NCI-H345 treated with DMSO at 0.1 percent for 48 hours (cell line): ENCODE data around the gene MRPS23.
"Not testable (repeated sequence)": the region's sequence is repeated elsewhere in the genome, so short reads cannot be mapped to it uniquely, and the experiment has no call there.

Experiments
- DNase-seq: peaks from one replicate; lab custom pipeline; 2025; ENCODE audit not compliant: unreplicated experiment; lab: John Stamatoyannopoulos, UW

Gene MRPS23

GRCh38 chr17:57864273-57864672 is 14.4 kb upstream of the MRPS23 start:
- DNase-seq = no peak

- no peak for DNase-seq
Observed at GRCh38 chr17:57862694-57863667, 13.1 kb upstream of the MRPS23 start.

GRCh38 chr17:57861790-57862693 is 12.2 kb upstream of the MRPS23 start:
- DNase-seq = no peak

GRCh38 chr17:57861000-57861789 is 11.4 kb upstream of the MRPS23 start:
- no peak for DNase-seq

GRCh38 chr17:57860414-57860999 is 10.7 kb upstream of the MRPS23 start:
- peak; percentile 40 for DNase-seq

DNA sequence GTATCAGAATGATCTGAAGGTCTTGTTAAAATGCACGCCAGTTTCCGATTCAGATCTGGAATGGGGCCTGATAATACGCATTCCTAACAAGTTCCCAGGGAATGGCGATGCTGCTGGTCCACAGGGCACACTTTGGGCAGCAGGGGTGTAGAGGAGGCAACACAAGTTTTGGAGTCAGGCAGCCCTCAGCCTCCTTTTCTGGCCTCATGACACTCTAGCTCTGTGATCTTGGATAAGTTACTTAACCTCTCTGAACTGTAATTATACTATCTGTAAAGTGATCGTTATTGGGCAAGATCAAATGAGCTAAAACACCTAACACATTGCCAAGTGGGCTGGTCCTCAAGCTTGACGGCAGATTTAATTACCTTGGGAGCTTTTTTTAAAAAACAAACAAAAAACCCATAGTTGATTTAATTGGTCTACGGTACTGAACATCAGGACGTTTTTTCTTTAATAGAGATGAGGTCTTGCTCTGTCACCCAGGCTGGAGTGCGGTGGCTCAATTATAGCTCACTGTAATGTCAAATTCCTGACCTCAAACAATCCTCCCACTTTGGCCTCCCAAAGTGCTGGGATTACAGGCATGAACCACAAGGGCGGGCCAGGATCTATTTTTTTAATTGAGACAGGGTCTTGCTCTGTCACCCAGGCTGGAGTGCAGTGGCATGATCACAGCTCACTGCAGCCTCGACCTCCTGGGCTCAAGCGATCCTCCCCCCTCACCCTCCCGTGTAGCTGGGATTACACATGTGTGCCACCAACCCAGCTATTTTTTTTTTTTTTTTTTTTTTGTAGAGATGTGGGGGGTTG is 10.0 kb upstream of the MRPS23 start:
- no peak for DNase-seq

- no peak for DNase-seq
Observed at GRCh38 chr17:57858838-57859237, 9.0 kb upstream of the MRPS23 start.

DNA sequence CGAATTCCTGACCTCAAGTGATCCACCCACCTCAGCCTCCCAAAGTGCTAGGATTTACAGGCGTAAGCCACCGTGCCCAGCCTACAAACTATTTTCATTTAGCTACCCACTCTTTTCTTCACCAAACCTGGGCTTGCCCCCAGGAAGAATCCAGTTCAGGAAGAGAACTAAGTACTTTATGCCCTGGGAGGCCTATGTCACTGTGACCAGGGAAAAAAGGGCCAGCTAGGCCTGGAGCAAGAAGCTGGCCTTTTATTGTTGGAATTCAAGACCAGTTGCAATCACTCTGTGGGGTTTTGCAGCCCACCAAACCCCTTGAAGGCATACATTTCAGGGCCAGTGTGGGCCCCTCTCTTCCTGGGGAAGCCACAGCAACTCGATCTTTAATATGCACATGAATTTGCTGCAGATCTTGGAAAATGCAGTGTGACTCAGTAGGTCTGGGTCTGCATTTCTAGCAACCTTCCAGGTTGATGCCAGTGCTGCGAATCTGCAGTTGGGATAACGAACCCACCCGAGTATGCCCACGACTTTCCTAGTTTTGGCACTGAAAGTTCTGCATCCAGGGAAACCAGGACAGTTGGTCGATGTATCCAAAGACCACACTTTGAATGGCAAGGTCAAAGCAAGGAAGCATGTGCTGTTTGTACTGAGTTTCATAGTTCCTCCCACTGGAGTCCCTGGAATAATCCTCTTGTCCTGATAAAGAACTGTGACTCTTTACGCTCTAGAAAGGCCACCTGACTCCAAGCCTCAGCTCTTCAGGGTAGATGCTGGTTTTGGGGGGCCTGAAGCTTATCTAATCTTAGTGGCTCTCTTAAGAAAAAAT is 7.2 kb upstream of the MRPS23 start:
- DNase-seq = no peak

- DNase-seq = no peak
Observed at GRCh38 chr17:57855391-57856035, 5.7 kb upstream of the MRPS23 start.

- DNase-seq = no peak
Observed at GRCh38 chr17:57853695-57854094, 3.9 kb upstream of the MRPS23 start.

DNA sequence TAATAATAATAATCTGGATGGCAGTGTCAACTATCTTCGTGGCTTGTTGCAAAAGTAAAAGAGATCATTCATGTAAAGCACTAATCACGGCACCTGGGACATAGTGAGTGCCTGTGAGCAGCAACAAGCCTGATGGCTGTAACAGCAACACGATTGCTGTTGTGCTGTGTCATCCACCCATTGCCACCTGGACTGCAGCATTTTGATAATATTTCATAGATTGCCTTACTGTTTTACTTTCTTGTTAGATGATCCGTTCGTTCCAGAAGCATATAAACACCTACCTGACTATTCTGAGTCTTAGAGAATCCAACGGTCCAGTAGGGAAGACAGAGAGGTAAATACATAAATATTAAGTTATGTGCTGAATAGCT is 3.1 kb upstream of the MRPS23 start:
- DNase-seq = no peak

DNA sequence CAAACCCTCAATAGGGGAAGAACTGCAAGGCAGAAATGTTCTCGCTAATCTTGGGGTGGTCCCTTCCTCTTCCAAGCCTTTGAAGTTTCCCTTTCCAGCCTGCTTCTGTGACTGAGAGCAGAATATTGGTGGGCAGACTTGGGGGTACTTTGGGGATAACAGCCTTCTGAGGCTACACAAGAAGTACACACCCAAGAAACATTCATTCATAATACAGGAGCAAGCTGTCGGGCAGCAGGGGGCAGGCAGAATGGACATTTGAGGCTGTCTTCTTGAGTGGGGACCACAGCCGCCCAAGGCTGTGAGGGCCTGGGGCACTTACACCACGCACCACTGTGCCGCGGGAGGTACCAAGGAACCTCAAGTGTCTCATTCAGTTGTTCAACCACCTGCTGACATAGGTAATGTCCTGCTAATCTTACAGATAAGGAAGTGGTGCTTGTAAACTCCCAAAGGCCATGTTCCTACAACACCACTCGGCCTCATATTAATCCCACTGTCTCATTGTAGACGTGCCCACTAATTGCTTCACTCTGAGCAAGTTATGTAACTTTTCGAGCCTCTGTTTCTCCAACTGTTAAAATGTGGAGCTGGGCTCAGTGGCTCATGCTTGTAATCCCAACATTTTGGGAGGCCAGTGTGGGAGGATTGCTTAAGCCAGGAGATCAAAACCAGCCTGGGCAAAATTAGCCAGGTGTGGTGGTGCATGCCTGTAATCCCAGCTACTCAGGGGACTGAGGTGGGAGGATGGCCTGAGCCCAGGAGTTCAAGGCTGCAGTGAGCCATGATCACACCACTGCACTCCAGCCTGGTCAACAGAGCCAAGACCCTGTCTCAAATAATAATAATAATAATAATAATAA is 2.5 kb upstream of the MRPS23 start:
- no peak for DNase-seq

DNA sequence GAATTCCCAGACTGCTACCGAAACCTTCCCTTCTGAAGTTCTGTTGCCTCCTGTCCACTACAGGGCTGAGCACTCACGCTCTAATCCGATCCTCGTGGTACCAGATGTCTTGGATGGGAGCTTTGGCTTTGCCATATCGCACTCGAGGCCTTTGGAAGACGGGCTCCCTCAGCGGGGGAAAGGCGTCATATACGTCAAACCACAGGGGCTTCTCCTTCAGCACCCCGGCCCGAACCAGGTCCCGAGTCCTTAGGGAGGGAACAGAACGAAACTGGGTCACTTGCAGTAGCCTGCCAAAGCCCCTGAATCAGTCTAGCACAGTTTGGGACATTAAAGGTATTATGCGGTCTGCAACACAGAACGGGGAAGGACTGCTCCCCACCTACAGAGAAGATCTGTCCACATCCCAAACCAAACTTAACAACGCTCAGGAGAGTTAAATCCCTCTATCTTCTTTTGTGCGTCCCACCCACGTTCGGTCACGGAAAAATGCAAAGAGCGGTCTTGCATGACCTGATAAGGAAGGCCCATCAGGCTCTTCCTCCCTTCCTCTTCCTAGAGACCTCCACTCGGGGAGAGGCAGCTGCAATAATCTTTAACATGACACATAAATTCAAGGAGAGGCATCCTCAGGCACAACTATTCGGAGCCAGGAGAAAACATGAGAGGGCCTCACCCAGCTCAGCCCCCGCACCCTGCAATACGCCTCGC is 526 bp downstream of the MRPS23 start:
- DNase-seq = no peak

DNA sequence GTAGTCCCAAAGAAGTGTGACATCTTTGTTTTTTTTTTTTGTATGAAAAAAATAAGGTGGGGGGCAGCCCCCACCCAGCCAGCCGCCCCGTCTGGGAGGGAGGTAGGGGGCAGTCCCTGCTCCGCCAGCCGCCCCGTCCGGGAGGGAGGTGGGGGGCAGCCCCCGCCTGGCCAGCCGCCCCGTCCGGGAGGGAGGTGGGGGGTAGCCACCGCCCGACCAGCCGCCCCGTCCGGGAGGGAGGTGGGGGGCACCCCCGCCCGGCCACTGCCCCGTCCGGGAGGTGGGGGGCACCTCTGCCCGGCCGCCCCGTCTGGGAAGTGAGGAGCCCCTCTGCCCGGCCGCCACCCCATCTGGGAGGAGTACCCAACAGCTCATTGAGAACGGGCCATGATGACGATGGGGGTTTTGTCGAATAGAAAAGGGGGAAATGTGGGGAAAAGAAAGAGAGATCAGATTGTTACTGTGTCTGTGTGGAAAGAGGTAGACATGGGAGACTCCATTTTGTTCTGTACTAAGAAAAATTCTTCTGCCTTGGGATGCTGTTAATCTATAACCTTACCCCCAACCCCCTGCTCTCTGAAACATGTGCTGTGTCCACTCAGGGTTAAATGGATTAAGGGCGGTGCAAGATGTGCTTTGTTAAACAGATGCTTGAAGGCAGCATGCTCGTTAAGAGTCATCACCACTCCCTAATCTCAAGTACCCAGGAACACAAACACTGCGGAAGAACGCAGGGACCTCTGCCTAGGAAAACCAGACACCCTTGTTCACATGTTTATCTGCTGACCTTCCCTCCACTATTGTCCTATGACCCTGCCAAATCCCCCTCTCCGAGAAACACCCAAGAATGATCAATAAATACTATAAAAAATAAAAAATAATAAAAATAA is 3.5 kb downstream of the MRPS23 start:
- DNase-seq = not testable (repeated sequence)

- no peak for DNase-seq
Observed at GRCh38 chr17:57842280-57842679, 7.6 kb downstream of the MRPS23 start.

- no peak for DNase-seq
Observed at GRCh38 chr17:57839571-57839923, 10.3 kb downstream of the MRPS23 start.
